Type B pancreatic cell (in vitro differentiated cells): ENCODE results near the gene NEDD4L. TPM values are rescaled to one million over a fixed set of nuclear protein-coding genes. Genes with fewer than 3 reads are reported as not detected.

Experiments used
- DNase-seq: peaks from one replicate; pipeline ENCODE4 v3.0.0; 2021; ENCODE audit warnings: mixed read lengths; ENCODE audit not compliant: unreplicated experiment; ENCODE audit errors: extremely low spot score
- H3K27ac Mint-ChIP-seq: 2 replicates; pipeline ENCODE4 v1.8.0; 2021; ENCODE audit warnings: mild to moderate bottlenecking, mixed read lengths
- H3K27me3 Mint-ChIP-seq: 2 replicates; pipeline ENCODE4 v1.8.0; 2021; ENCODE audit warnings: mixed read lengths
- H3K36me3 Mint-ChIP-seq: 2 replicates; pipeline ENCODE4 v1.8.0; 2021; ENCODE audit warnings: mixed read lengths
- H3K4me1 Mint-ChIP-seq: one replicate; pipeline ENCODE4 v1.8.0; 2021; ENCODE audit warnings: mixed read lengths; ENCODE audit not compliant: unreplicated experiment
- H3K4me3 Mint-ChIP-seq: 2 replicates; pipeline ENCODE4 v1.8.0; 2021; ENCODE audit warnings: mild to moderate bottlenecking, mixed read lengths
- H3K9me3 Mint-ChIP-seq: 2 replicates; pipeline ENCODE4 v1.8.0; 2021; ENCODE audit warnings: mixed read lengths
- total RNA-seq: library from RNA; stranded (reverse); gene quantifications from 2 replicates; pipeline ENCODE4 v1.2.1, GENCODE V29; 2021; ENCODE audit warnings: low replicate concordance
- TF ChIP-seq, protein P1 (sequence below): fragments of 200-600 bp; sonication (generic); conservative IDR thresholded peaks from 2 replicates; pipeline ENCODE4 v1.5.0; 2021; ENCODE audit warnings: antibody characterized with exemption, mild to moderate bottlenecking

NEDD4L gene
- total RNA-seq, 1 donor from 2014 or later: 84.7 TPM

DNA sequence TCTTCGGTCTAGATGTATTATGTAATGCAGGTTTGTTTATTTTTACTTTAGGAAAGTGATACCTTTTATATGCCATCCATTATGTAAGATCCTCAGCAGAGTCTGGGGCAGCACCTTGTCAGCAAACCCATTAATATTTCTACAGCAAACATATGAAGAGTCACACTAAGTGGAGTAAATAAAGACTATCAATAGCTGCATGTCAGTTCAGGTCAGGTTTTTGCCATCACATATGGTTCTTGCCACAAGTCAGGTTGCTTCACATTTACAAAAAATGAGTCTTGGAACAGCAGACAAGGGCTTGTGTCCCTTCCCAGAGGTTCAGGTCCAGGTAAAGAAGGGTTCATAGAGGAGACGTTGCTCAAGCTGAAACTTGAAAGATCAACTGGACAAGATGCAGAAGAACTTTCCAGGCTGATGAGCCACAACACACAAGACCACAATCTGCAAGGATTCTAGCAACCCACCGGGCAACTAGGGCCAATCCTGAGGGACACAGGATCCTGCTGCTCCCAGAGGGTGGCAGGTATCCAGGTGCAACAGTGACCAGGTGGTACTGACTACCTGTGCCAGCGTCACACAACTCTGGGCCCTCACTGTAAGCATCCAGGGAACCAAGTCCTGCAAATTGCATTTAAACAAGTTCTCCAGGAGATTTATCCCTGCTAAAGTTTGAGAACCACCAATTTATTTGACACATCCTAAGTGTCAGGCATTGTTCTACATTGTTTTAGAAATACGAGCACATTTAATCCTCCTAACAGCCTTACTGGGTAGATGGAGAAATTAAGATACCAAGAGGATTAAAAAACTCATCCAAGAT lies 369.0 kb downstream of the NEDD4L start:
- Mint-ChIP-seq H3K36me3 (no peaks in the 10 kb centered on the region), H3K27ac (no peak overlapping the region), H3K27me3 (no peaks in the 10 kb centered on the region), H3K4me1 (peaks cover 11% of the 10 kb centered on the region), H3K4me3 (no peak overlapping the region), H3K9me3 (no peaks in the 10 kb centered on the region)
- DNase-seq: no peak
- TF ChIP-seq, protein P1, sequence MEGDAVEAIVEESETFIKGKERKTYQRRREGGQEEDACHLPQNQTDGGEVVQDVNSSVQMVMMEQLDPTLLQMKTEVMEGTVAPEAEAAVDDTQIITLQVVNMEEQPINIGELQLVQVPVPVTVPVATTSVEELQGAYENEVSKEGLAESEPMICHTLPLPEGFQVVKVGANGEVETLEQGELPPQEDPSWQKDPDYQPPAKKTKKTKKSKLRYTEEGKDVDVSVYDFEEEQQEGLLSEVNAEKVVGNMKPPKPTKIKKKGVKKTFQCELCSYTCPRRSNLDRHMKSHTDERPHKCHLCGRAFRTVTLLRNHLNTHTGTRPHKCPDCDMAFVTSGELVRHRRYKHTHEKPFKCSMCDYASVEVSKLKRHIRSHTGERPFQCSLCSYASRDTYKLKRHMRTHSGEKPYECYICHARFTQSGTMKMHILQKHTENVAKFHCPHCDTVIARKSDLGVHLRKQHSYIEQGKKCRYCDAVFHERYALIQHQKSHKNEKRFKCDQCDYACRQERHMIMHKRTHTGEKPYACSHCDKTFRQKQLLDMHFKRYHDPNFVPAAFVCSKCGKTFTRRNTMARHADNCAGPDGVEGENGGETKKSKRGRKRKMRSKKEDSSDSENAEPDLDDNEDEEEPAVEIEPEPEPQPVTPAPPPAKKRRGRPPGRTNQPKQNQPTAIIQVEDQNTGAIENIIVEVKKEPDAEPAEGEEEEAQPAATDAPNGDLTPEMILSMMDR: no peak

DNA sequence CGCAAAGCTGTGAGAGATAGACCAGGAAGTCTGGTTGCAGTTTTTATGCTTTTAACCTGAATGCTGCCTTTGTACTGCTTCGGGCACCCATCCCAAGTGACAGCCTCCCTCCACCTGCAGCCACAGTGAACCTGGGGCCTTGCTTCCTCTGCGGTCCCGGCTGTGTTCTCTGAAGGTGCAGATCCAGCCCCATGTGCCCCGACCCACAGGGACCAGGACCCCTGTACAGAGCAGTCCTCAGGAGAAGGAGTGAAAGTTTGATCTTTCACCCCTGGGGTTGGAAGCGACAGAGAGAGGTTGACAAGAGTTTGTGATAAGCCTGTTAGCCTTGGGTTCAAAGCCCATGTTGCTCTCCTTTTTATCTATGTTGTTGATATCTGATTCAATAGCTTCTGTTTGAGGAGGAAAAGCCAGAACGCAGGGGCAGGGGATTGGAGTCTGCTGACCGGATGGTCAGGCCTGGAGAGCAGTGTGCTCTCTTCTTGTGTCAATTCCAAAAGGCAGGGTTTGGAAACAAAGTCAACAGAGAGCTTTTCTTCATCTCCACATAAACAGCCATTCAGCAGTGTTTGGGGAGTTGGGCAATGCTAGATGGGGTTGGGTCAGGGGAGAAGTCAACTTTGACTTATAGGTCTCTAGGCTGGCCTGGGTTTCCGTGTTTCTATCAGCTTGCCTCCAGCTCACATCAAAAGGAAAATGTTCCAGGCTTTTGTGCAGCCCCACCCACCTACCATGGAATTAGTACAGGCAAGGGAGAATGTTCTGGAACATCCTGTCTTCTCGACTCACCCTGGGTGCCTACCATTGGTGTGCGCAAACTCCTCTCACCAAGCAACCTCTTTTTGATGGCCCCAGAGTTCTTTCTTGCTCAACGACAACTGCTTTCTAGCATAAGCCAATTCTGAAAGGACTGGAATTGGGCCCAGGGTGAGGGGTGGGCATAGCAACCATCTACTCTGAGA lies 369.9 kb downstream of the NEDD4L start:
- TF ChIP-seq, protein P1: no peak
- Mint-ChIP-seq H3K4me1 (peaks cover 11% of the 10 kb centered on the region), H3K27me3 (no peaks in the 10 kb centered on the region), H3K9me3 (no peaks in the 10 kb centered on the region), H3K4me3 (no peak overlapping the region), H3K36me3 (no peaks in the 10 kb centered on the region), H3K27ac (no peak overlapping the region)
- no peak for DNase-seq

DNA sequence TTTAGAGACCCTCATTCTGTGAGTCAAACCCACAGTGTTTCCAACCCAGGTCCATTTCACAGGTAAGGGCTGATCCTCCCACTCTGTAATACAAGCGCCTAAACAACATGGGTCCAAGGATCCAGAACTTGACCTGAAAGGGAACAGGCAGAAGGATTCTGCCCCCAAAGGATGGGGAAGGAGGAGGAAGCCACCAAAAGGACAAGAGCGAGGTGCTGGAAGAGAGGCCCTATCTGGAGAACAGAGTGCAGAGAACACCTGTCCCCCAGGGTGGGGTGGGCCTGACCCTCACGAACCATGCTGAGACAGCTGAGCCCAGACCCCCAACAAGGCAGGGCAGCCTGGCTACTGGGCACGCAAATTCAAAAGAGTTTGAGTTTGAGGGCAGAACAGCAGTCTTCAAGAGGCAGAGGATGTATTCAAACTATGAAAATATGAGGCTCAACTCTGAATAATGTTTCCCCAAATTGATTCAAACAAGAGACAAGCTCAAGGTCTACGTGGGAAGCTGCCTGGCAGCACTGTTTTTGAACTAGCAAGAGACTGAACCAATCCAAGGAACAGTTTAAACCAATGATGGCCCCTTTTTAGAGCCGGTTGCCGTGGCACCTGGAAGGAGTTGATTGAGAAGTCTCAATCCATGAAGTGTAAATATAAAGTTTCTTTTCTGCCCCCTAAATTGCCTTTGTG lies 372.1 kb downstream of the NEDD4L start:
- peaks cover 11% of the 10 kb centered on the region for H3K4me1 Mint-ChIP-seq
- H3K9me3 Mint-ChIP-seq: peaks cover 9% of the 10 kb centered on the region
- TF ChIP-seq, protein P1: no peak
- no peaks in the 10 kb centered on the region for H3K36me3 Mint-ChIP-seq
- peaks cover 6% of the 10 kb centered on the region for H3K27me3 Mint-ChIP-seq
- no peak overlapping the region for H3K27ac Mint-ChIP-seq
- no peak for DNase-seq
- H3K4me3 Mint-ChIP-seq: no peak overlapping the region

DNA sequence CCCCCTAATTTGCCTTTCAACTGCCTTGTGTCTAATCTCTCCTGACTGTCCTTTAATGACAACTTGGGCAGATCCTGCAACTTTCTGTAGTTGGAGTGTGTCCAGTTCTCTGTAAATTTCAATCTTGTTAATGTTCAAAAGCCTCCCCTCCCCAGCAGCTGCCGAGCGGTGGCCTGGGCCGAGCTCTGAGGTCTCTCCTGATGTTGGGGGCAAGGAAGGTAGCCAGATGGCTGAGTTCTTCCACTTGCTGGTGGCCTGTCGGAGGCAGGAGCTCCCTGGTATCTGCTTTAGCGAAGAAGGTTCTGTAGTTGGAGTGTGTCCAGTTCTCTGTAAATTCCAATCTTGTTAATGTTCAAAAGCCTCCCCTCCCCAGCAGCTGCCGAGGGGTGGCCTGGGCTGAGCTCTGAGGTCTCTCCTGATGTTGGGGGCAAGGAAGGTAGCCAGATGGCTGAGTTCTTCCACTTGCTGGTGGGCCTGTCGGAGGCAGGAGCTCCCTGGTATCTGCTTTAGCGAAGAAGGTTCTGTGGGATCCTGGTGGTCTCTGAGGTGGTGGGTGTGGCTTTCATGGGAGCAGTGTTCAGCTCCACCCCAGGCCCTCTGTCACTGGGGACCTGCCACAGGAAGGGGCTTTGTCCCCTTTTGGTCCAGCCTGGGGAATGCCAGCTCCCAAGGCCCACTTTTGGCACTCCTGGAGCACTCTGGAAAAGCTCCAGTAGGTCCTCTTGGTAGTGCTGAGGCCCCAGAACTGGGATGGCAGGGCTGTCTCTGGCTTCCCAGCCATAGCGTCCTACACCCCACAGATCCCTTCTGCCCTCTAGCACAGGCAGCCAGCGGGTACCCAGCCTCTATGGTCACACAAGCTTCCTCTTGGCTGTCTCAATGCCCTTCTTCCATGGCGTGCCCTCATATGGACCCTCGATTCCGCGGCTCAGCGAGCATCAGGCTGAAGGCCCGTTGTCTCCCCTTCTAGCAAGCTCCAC lies 373.0 kb downstream of the NEDD4L start:
- no peak for DNase-seq
- no peak overlapping the region for H3K27ac Mint-ChIP-seq
- H3K4me1 Mint-ChIP-seq: peaks cover 11% of the 10 kb centered on the region
- TF ChIP-seq, protein P1: no peak
- peaks cover 9% of the 10 kb centered on the region for H3K9me3 Mint-ChIP-seq
- no peaks in the 10 kb centered on the region for H3K36me3 Mint-ChIP-seq
- peaks cover 6% of the 10 kb centered on the region for H3K27me3 Mint-ChIP-seq
- no peak overlapping the region for H3K4me3 Mint-ChIP-seq
